ENCODE results near the gene CAPS. TPM values are rescaled to one million over a fixed set of nuclear protein-coding genes. Genes with fewer than 3 reads are reported as not detected.

Gene CAPS
- total and polyA plus RNA-seq, 2 experiments from 2014 or later = 15.5 to 17.8 TPM

GRCh38 chr19:5899728-5900526 lies 14.1 kb upstream of the CAPS start:
- over 99% methylated on average over 10 of the region's 13 CpGs for WGBS (ENCODE audit: low lambda C conversion rate, missing lambda C conversion rate)
- no peak for DNase-seq (ENCODE audit: low spot score)
- Histone ChIP-seq H3K4me2 (no peak overlapping the region), H3K4me1 (ENCODE audit: insufficient read depth) (peaks cover 5% of the 10 kb centered on the region), H4K20me1 (ENCODE audit: insufficient read depth, poor library complexity, severe bottlenecking) (peaks cover 25% of the 10 kb centered on the region), H3K27me3 (no peaks in the 10 kb centered on the region), H3K79me2 (peaks cover 52% of the 10 kb centered on the region), H3K36me3 (replicated peaks; ENCODE audit: insufficient read depth, low read depth) (no peaks in the 10 kb centered on the region), H3K9me2 (replicated peaks; ENCODE audit: insufficient read depth) (no peaks in the 10 kb centered on the region), H2AFZ (no peak overlapping the region), H3K27ac (no peak overlapping the region), H3K9me3 (ENCODE audit: low read depth) (no peaks in the 10 kb centered on the region), H3K4me3 (no peak overlapping the region)
- no peak for TF ChIP-seq EZH2 (IDR thresholded peaks at IDR 0.05; ENCODE audit: borderline replicate concordance)
- TF ChIP-seq, protein P1, sequence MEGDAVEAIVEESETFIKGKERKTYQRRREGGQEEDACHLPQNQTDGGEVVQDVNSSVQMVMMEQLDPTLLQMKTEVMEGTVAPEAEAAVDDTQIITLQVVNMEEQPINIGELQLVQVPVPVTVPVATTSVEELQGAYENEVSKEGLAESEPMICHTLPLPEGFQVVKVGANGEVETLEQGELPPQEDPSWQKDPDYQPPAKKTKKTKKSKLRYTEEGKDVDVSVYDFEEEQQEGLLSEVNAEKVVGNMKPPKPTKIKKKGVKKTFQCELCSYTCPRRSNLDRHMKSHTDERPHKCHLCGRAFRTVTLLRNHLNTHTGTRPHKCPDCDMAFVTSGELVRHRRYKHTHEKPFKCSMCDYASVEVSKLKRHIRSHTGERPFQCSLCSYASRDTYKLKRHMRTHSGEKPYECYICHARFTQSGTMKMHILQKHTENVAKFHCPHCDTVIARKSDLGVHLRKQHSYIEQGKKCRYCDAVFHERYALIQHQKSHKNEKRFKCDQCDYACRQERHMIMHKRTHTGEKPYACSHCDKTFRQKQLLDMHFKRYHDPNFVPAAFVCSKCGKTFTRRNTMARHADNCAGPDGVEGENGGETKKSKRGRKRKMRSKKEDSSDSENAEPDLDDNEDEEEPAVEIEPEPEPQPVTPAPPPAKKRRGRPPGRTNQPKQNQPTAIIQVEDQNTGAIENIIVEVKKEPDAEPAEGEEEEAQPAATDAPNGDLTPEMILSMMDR (IDR thresholded peaks at IDR 0.05; ENCODE audit: poor library complexity) = no peak
- no peak for TF ChIP-seq EZH2phosphoT487 (IDR thresholded peaks at IDR 0.05; ENCODE audit: low read depth, severe bottlenecking, unreplicated experiment)

DNA sequence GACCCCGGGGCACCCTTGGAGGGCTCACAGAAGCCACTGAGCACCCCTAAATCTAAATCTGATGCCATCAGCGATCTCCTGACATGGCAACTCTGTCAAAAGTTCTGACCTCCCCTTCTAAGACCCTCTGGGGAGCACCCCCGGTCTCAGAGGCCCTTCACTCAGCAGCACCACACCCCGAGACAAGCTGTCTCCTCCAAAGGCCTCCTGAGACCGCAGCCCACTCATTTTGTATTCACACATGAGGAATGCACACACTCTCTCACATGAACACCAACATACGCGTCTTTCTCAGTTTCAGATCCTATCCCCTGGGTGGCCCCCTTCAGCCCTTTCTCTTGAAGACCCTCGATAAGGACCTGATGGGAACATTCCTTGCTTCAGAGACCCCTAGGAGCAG lies 13.1 kb upstream of the CAPS start:
- Histone ChIP-seq H2AFZ (no peak overlapping the region), H3K4me2 (no peak overlapping the region), H3K27ac (no peak overlapping the region), H3K27me3 (no peaks in the 10 kb centered on the region), H3K4me3 (no peak overlapping the region), H4K20me1 (ENCODE audit: insufficient read depth, poor library complexity, severe bottlenecking) (peaks cover 25% of the 10 kb centered on the region), H3K4me1 (ENCODE audit: insufficient read depth) (peaks cover 5% of the 10 kb centered on the region), H3K9me3 (ENCODE audit: low read depth) (no peaks in the 10 kb centered on the region), H3K36me3 (replicated peaks; ENCODE audit: insufficient read depth, low read depth) (no peaks in the 10 kb centered on the region), H3K9me2 (replicated peaks; ENCODE audit: insufficient read depth) (no peaks in the 10 kb centered on the region), H3K79me2 (peaks cover 61% of the 10 kb centered on the region)
- TF ChIP-seq, protein P1 (IDR thresholded peaks at IDR 0.05; ENCODE audit: poor library complexity) = no peak
- TF ChIP-seq EZH2phosphoT487 (IDR thresholded peaks at IDR 0.05; ENCODE audit: low read depth, severe bottlenecking, unreplicated experiment) (no peak), EZH2 (IDR thresholded peaks at IDR 0.05; ENCODE audit: borderline replicate concordance) (no peak)
- WGBS (ENCODE audit: low lambda C conversion rate, missing lambda C conversion rate) = 97% methylated on average over 7 of the region's 8 CpGs
- DNase-seq (ENCODE audit: low spot score) = no peak

GRCh38 chr19:5903056-5903623 lies 10.9 kb upstream of the CAPS start:
- 1% methylated on average over 27 of the region's 27 CpGs for WGBS (ENCODE audit: low lambda C conversion rate, missing lambda C conversion rate)
- Histone ChIP-seq H3K27me3 (no peaks in the 10 kb centered on the region), H2AFZ (peak overlapping the region; percentile 89), H3K27ac (peak overlapping the region; percentile 97), H3K36me3 (replicated peaks; ENCODE audit: insufficient read depth, low read depth) (no peaks in the 10 kb centered on the region), H4K20me1 (ENCODE audit: insufficient read depth, poor library complexity, severe bottlenecking) (peaks cover 13% of the 10 kb centered on the region), H3K9me2 (replicated peaks; ENCODE audit: insufficient read depth) (no peaks in the 10 kb centered on the region), H3K4me2 (peak overlapping the region; percentile 63), H3K4me1 (ENCODE audit: insufficient read depth) (peaks cover 5% of the 10 kb centered on the region), H3K9me3 (ENCODE audit: low read depth) (no peaks in the 10 kb centered on the region), H3K79me2 (peaks cover 64% of the 10 kb centered on the region), H3K4me3 (peak overlapping the region; percentile 96)
- DNase-seq (ENCODE audit: low spot score) = peak; percentile 58
- TF ChIP-seq EZH2 (IDR thresholded peaks at IDR 0.05; ENCODE audit: borderline replicate concordance) (no peak), EZH2phosphoT487 (IDR thresholded peaks at IDR 0.05; ENCODE audit: low read depth, severe bottlenecking, unreplicated experiment) (no peak)
- TF ChIP-seq, protein P1 (IDR thresholded peaks at IDR 0.05; ENCODE audit: poor library complexity) = no peak

All from hepatocyte (in vitro differentiated cells).